HepG2 (cell line): ENCODE results near the gene PRPSAP2. TPM values are rescaled to one million over a fixed set of nuclear protein-coding genes. Genes with fewer than 3 reads are reported as not detected.

Experiments
- ATAC-seq: fragments of 200-7000 bp; cut with Tn5 transposase; 3 replicates; pipeline ENCODE4 v1.9.1; 2020; ENCODE audit warnings: mild to moderate bottlenecking, moderate library complexity
- BruUV-seq: library from RNA; stranded (reverse); fragments of 400-500 nt; replicated peaks from 2 replicates; lab custom pipeline; 2021; lab: Mats Ljungman, UMichigan
- CTCF ChIA-PET: fragments of 300-600 bp; formaldehyde crosslinking; extraction: SDS; loops from one replicate; lab custom pipeline; 2021; ENCODE audit warnings: low total read pairs, inconsistent platforms, low intra/inter-chr PET ratio; lab: Yijun Ruan, JAX
- POLR2A ChIA-PET: fragments of 350-600 bp; sonication (Branson Sonifier 250); formaldehyde crosslinking; loops from one replicate; lab custom pipeline; 2020; ENCODE audit warnings: antibody characterized with exemption, inconsistent platforms; lab: Yijun Ruan, JAX
- DNase-seq: peaks from one replicate; pipeline ENCODE4 v3.0.0-alpha.2; 2015; ENCODE audit warnings: low spot score
- FAIRE-seq: peaks from 3 replicates; lab custom pipeline; 2011; peaks lifted over from hg19 to GRCh38; lab: Jason Lieb, UNC
- H2AFZ ChIP-seq: one replicate; pipeline ENCODE4 v1.6.1; 2011; ENCODE audit warnings: low read length, inconsistent platforms
- H3K27ac ChIP-seq: fragments of 300-600 bp; 3 replicates; pipeline ENCODE4 v1.8.0; 2011; ENCODE audit warnings: mixed run types, mild to moderate bottlenecking, mixed read lengths, low read length, inconsistent platforms; ENCODE audit not compliant: insufficient read depth; ENCODE audit errors: extremely low read length
- H3K27me3 ChIP-seq, 2 experiments: fragments of 200-600 bp in 1 of 2; 2 replicates in 1 of 2; 3 replicates in 1 of 2; pipeline versions ENCODE4 v1.6.0 to v1.8.0; 2011; ENCODE audit warnings: low read length in 2 of 2, mild to moderate bottlenecking in 2 of 2, moderate library complexity in 2 of 2, inconsistent platforms in 1 of 2; ENCODE audit not compliant: insufficient read depth in 2 of 2, control insufficient read depth in 1 of 2
- H3K36me3 ChIP-seq, 2 experiments: fragments of 200-600 bp in 1 of 2; replicated peaks in 1 of 2; 2 replicates in 1 of 2; 3 replicates in 1 of 2; pipeline versions ENCODE4 v1.5.1 to v1.8.0; 2011; ENCODE audit warnings: low read length in 2 of 2, inconsistent platforms in 1 of 2; ENCODE audit not compliant: insufficient read depth in 2 of 2, control insufficient read depth in 1 of 2
- H3K4me1 ChIP-seq: 2 replicates; pipeline ENCODE4 v1.5.1; 2012; ENCODE audit warnings: low read length, inconsistent platforms; ENCODE audit not compliant: insufficient read depth
- H3K4me2 ChIP-seq: 2 replicates; pipeline ENCODE4 v1.6.0; 2011; ENCODE audit warnings: low read depth, low read length, inconsistent platforms
- H3K4me3 ChIP-seq, 3 experiments: fragments of 200-600 bp in 1 of 3; sonication (generic), shearing (Covaris generic) in 1 of 3; replicated peaks in 1 of 3; 2 replicates each; pipeline ENCODE4 v1.5.1; 2011 to 2016; ENCODE audit warnings: low read length in 3 of 3, inconsistent platforms in 2 of 3, low read depth in 2 of 3, mild to moderate bottlenecking in 2 of 3, control low read depth in 1 of 3, mixed read lengths in 1 of 3; ENCODE audit not compliant: insufficient read depth in 1 of 3
- H3K79me2 ChIP-seq: one replicate; pipeline ENCODE4 v1.6.1; 2011; ENCODE audit warnings: low read length, inconsistent platforms; ENCODE audit not compliant: insufficient read depth
- H3K9ac ChIP-seq: 2 replicates; pipeline ENCODE4 v1.6.0; 2011; ENCODE audit warnings: mild to moderate bottlenecking, low read depth, low read length, inconsistent platforms; ENCODE audit not compliant: insufficient read depth
- H3K9me3 ChIP-seq: 2 replicates; pipeline ENCODE4 v1.5.1; 2012; ENCODE audit warnings: mild to moderate bottlenecking, low read length
- H4K20me1 ChIP-seq: 2 replicates; pipeline ENCODE4 v1.6.0; 2011; ENCODE audit warnings: inconsistent platforms, mild to moderate bottlenecking, low read length, moderate library complexity; ENCODE audit not compliant: insufficient read depth
- CAMTA2 ChIP-seq: sonication (generic); formaldehyde crosslinking; IDR thresholded peaks from 2 replicates; pipeline ENCODE4 v1.4.0; 2020; ENCODE audit warnings: mild to moderate bottlenecking, missing genetic modification reagents, borderline replicate concordance
- CEBPG ChIP-seq: IDR thresholded peaks from 2 replicates; pipeline ENCODE4 v1.6.1; 2016
- HDAC1 ChIP-seq: sonication (generic); formaldehyde crosslinking; IDR thresholded peaks from 2 replicates; pipeline ENCODE4 v1.5.1; 2020; ENCODE audit warnings: mild to moderate bottlenecking, missing genetic modification reagents
- HDAC6 ChIP-seq: fragments of 200-600 bp; sonication (generic); IDR thresholded peaks from 2 replicates; pipeline ENCODE4 v1.7.0; 2017; ENCODE audit warnings: mild to moderate bottlenecking, antibody characterized with exemption, low read length, low read depth
- KMT2B ChIP-seq: IDR thresholded peaks from 2 replicates; pipeline ENCODE4 v1.6.1; 2016; ENCODE audit warnings: missing genetic modification reagents, missing compliant biosample characterization
- TFE3 ChIP-seq: IDR thresholded peaks from 2 replicates; pipeline ENCODE4 v1.6.1; 2016
- ZFP62 ChIP-seq: sonication (generic); formaldehyde crosslinking; IDR thresholded peaks from 2 replicates; pipeline ENCODE4 v1.4.0; 2020; ENCODE audit warnings: missing genetic modification reagents
- WGBS: methylation state at CpG from one replicate; pipeline ENCODE4 v1.1.6; 2017; ENCODE audit warnings: low lambda C conversion rate; 5-methylcytosine and 5-hydroxymethylcytosine counted together
- in situ Hi-C: cut with HindIII; loops from 2 replicates; pipeline ENCODE4 v1.10.0; 2017; ENCODE audit warnings: low pct_unique_long_range_greater_than_20kb; ENCODE audit not compliant: extremely low pct_ligation_motif_present
- intact Hi-C: fragments of 100-400 bp; cut with micrococcal nuclease; formaldehyde crosslinking; loops from one replicate; pipeline ENCODE4 v1.10.0; 2022; ENCODE audit not compliant: unreplicated experiment
- polyA plus RNA-seq, 8 experiments: library from polyadenylated mRNA; depleted of rRNA in 3 of 8; stranded (reverse) in 7 of 8; unstranded in 1 of 8; fragments of >200 nt; fragmentation: Illumina TruSeq in 4 of 8; extraction: Trizol in 4 of 8; gene quantifications; 2 replicates each; pipeline versions ENCODE4 v1.2.1 to v1.2.3, GENCODE V29; 2011 to 2016; ENCODE audit warnings: low read depth in 4 of 8, missing spikeins in 1 of 8, mixed read lengths in 1 of 8; ENCODE audit not compliant: insufficient read depth in 1 of 8
- total RNA-seq, 5 experiments: library from RNA; depleted of rRNA; stranded (reverse); fragments of >200 nt; fragmentation: Illumina TruSeq; extraction: Trizol; gene quantifications; 2 replicates each; pipeline ENCODE4 v1.2.3, GENCODE V29; 2016; ENCODE audit warnings: low read depth in 1 of 5

The PRPSAP2 gene
- total and polyA plus RNA-seq, 2 of the 13 experiments (the other 11 are each of a cell fraction or from before 2014, with no cell fraction given), result 34.0 to 58.9 TPM

DNA sequence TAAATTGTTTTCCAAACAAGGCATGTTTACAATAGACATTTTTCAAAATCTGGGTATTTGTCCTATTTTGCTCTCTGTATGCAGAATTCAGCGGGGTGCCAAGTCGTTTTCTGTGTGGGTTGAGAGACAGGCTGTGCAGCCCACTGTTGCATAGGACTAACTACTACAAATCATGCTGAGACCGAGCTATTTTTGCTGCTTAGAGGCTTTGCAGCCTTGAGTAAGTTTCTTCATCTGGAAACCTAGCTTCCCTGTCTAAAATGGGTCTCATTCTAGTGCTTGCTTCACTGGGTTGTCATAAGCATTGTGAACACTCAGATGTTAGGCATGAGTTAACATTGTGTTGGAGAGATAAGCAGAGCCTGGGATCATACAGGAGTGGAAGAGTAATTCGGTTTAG is 1.3 kb downstream of the PRPSAP2 start:
- CTCF ChIA-PET, result interaction anchor here (1.6 kb wide), 1 partner anchor 233 kb away, joined by 4 read pairs; no protein-coding TSS in a partner anchor
- DNase-seq, result peak; percentile 28
- peak overlapping the region; percentile 92 for H3K9ac ChIP-seq

GRCh38 chr17:18860161-18860972 is 2.4 kb downstream of the PRPSAP2 start:
- FAIRE-seq, result no peak
- in situ Hi-C loops (no loop called here), intact Hi-C loops (no loop called here)
- H3K27ac ChIP-seq, result no peak overlapping the region
- H4K20me1 ChIP-seq, result no peaks in the 10 kb centered on the region
- H3K4me1 ChIP-seq, result peaks cover 56% of the 10 kb centered on the region
- peaks cover 32% of the 10 kb centered on the region for H3K79me2 ChIP-seq
- H3K4me2 ChIP-seq, result peak overlapping the region; percentile 2; the same call in 1 of the 2 replicates
- ATAC-seq, result no peak
- no peaks in the 10 kb centered on the region for H3K9me3 ChIP-seq
- no peak overlapping the region for H2AFZ ChIP-seq
- no TSS peak for BruUV-seq
- H3K9ac ChIP-seq, result no peak overlapping the region
- H3K36me3 ChIP-seq, result no peaks in the 10 kb centered on the region
- no peak for TF ChIP-seq KMT2B (CRISPR knock-in tag)
- no peak for TF ChIP-seq CEBPG (CRISPR knock-in tag)
- TF ChIP-seq TFE3 (CRISPR knock-in tag), result no peak
- TF ChIP-seq ZFP62, result no peak
- no peak for TF ChIP-seq HDAC1 (CRISPR knock-in tag)
- TF ChIP-seq CAMTA2 (CRISPR knock-in tag), result no peak
- no peak for DNase-seq
- no peaks in the 10 kb centered on the region; a peak in 1 of 5 replicates for H3K27me3 ChIP-seq
- ChIA-PET CTCF (interaction anchor here (1.6 kb wide), 1 partner anchor 234 kb away, joined by 4 read pairs; no protein-coding TSS in a partner anchor), POLR2A (no interaction called here)
- no peak overlapping the region for H3K4me3 ChIP-seq
- WGBS, result 97% methylated on average over 9 of the region's 9 CpGs

More for the DNA sequence above, 1.3 kb downstream of the PRPSAP2 start:
- no peaks in the 10 kb centered on the region; a peak in 1 of 5 replicates for H3K27me3 ChIP-seq
- H4K20me1 ChIP-seq, result no peaks in the 10 kb centered on the region
- H3K27ac ChIP-seq, result peak overlapping the region; percentile 11
- no TSS peak for BruUV-seq
- ATAC-seq, result no peak
- no peak for TF ChIP-seq HDAC6
- 42% methylated on average over 4 of the region's 4 CpGs for WGBS
- no peaks in the 10 kb centered on the region for H3K36me3 ChIP-seq
- intact Hi-C loops (no loop called here), in situ Hi-C loops (no loop called here)
- H3K79me2 ChIP-seq, result peaks cover 32% of the 10 kb centered on the region
- POLR2A ChIA-PET, result interaction anchor here (1.9 to 2.2 kb wide), 2 partner anchors 8 to 162 kb away, joined by 6 to 27 read pairs; no protein-coding TSS in a partner anchor
- H3K4me1 ChIP-seq, result peaks cover 53% of the 10 kb centered on the region
- H3K4me3 ChIP-seq, result peak overlapping the region; percentile 88 to 97 (median 89); a peak in 5 of 6 replicates
- FAIRE-seq, result no peak
- no peaks in the 10 kb centered on the region for H3K9me3 ChIP-seq
- H2AFZ ChIP-seq, result no peak overlapping the region
- peak overlapping the region; percentile 81 for H3K4me2 ChIP-seq
